Choroid plexus epithelial cell (primary cell): ENCODE data around the gene ST6GALNAC3.

Experiments used
- DNase-seq: peaks from one replicate; pipeline ENCODE4 v3.0.0-alpha.2; 2010; ENCODE audit warnings: low read depth
- H3K4me3 ChIP-seq: 2 replicates; pipeline ENCODE4 v1.5.1; 2011; ENCODE audit warnings: low read depth, mild to moderate bottlenecking, control low read depth, low read length, moderate library complexity
- CTCF ChIP-seq: conservative IDR thresholded peaks from 2 replicates; pipeline ENCODE4 v1.5.1; 2011; ENCODE audit warnings: low read depth, mild to moderate bottlenecking, control low read depth, inconsistent platforms, low read length, moderate library complexity

The ST6GALNAC3 gene

GRCh38 chr1:76501586-76502219, 427.2 kb downstream of the ST6GALNAC3 start:
- no peak for TF ChIP-seq CTCF
- H3K4me3 ChIP-seq: no peak overlapping the region
- no peak for DNase-seq

GRCh38 chr1:76503100-76503499, 428.6 kb downstream of the ST6GALNAC3 start:
- no peak overlapping the region for H3K4me3 ChIP-seq
- no peak for TF ChIP-seq CTCF
- DNase-seq: no peak

- no peak for TF ChIP-seq CTCF
- DNase-seq: no peak
- no peak overlapping the region for H3K4me3 ChIP-seq
Observed at GRCh38 chr1:76503736-76504135, 429.2 kb downstream of the ST6GALNAC3 start.

GRCh38 chr1:76507376-76507775, 432.8 kb downstream of the ST6GALNAC3 start:
- no peak for DNase-seq
- no peak overlapping the region for H3K4me3 ChIP-seq
- TF ChIP-seq CTCF: no peak

GRCh38 chr1:76508871-76509270, 434.3 kb downstream of the ST6GALNAC3 start:
- TF ChIP-seq CTCF: no peak
- H3K4me3 ChIP-seq: no peak overlapping the region
- no peak for DNase-seq

GRCh38 chr1:76510672-76511557, 436.4 kb downstream of the ST6GALNAC3 start:
- no peak overlapping the region for H3K4me3 ChIP-seq
- DNase-seq: no peak
- TF ChIP-seq CTCF: no peak
